Body of pancreas (tissue), 4 donors: ENCODE measurements around the gene HSH2D. TPM values are rescaled to one million over a fixed set of nuclear protein-coding genes. Genes with fewer than 3 reads are reported as not detected.
A peak's percentile ranks its signal among the peaks of the same experiment; 100 is the strongest.

Experiments
- ATAC-seq: fragments of 150-250 bp; one replicate; pipeline ENCODE4 v1.9.1; 2016
- DNase-seq, 4 donors: peaks; one replicate each; pipeline ENCODE4 v3.0.0-alpha.2; 2019
- H3K27ac ChIP-seq, 4 donors: fragments of 200-600 bp; sonication (generic); 1 replicate in 3 of 4; 2 replicates in 1 of 4; pipeline versions ENCODE4 v1.5.1 to v1.6.1; 2016 to 2019; ENCODE audit warnings: mild to moderate bottlenecking in 1 of 4, mixed read lengths in 1 of 4, moderate library complexity in 1 of 4
- H3K27me3 ChIP-seq, 2 donors: fragments of 200-600 bp; sonication (generic); one replicate each; pipeline ENCODE4 v1.6.0; 2016; ENCODE audit warnings: mild to moderate bottlenecking in 1 of 2
- H3K36me3 ChIP-seq, 2 donors: fragments of 200-600 bp; sonication (generic); replicated peaks in 1 of 2; 2 replicates each; pipeline ENCODE4 v1.5.1; 2016; ENCODE audit warnings: low read depth in 2 of 2; ENCODE audit not compliant: insufficient read depth in 1 of 2
- H3K4me1 ChIP-seq: fragments of 200-600 bp; sonication (generic); one replicate; pipeline ENCODE4 v1.6.0; 2016
- H3K4me3 ChIP-seq, 2 donors: fragments of 200-600 bp; sonication (generic); 1 replicate in 1 of 2; 2 replicates in 1 of 2; pipeline ENCODE4 v1.5.1; 2016 to 2019
- H3K9me3 ChIP-seq, 3 donors: fragments of 200-600 bp; sonication (generic); 1 replicate in 2 of 3; 2 replicates in 1 of 3; pipeline ENCODE4 v1.5.1; 2016
- POLR2A ChIP-seq, 3 donors: fragments of 450-650 bp; IDR thresholded peaks; one replicate each; pipeline ENCODE4 v1.6.1; 2016; ENCODE audit warnings: antibody characterized with exemption in 3 of 3, mild to moderate bottlenecking in 2 of 3
- whole genome bisulfite sequencing, 2 donors: methylation state at CpG; one replicate each; pipeline ENCODE4 v1.1.5; 2017; 5-methylcytosine and 5-hydroxymethylcytosine counted together
- intact Hi-C: fragments of 100-400 bp; cut with DNase I; formaldehyde crosslinking; loops from one replicate; pipeline ENCODE4 v1.15.1; 2023
- total RNA-seq, 2 donors: library from RNA; depleted of rRNA; stranded (reverse); fragments of >200 nt; gene quantifications; one replicate each; pipeline ENCODE4 v1.1.0, GENCODE V29; 2016
- TF ChIP-seq, protein P1 (sequence below), 7 experiments: fragments of 450-650 bp in 4 of 7; fragments of 200-600 bp in 3 of 7; sonication (generic) in 3 of 7; IDR thresholded peaks; one replicate each; pipeline ENCODE4 v1.5.1; 2016 to 2019; ENCODE audit warnings: antibody characterized with exemption in 7 of 7

Gene HSH2D
- total RNA-seq, 2 donors from 2014 or later, result 3.6 to 9.6 TPM

DNA sequence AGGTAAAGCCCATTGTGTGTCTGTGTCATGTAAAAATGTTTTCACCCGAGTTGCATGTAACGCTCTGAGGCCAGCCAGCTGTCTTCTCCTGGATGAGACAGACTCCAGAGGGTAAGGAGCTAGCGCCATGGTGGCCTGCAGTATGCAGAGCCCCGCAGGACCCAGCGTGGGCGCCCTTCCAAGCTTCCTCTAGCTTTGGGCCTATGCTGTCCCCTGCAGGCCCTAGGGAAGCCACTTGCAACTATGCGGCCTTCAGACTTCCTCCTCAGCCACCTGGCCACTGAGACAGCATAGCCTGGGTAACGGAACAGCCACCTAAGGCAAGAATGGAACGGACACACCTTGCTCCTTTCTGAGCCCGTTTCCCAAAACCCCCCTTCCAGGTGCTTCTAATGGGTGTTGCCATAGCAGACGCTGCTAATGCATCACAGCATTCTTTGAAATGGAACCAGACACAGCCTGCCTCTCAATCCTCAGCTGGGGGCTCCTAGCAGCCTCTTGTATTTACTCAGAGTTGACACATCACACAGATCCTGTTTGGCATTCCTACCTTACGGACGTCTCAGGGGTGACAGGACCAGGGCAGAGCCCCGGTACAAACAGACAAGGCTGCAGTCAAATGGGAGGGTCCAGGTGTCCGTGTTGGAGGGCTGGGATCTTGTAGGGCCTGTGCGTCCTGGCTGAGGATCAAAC, 47.9 kb downstream of the HSH2D start:
- TF ChIP-seq POLR2A (IDR thresholded peaks at IDR 0.05), result no peak
- TF ChIP-seq, protein P1, sequence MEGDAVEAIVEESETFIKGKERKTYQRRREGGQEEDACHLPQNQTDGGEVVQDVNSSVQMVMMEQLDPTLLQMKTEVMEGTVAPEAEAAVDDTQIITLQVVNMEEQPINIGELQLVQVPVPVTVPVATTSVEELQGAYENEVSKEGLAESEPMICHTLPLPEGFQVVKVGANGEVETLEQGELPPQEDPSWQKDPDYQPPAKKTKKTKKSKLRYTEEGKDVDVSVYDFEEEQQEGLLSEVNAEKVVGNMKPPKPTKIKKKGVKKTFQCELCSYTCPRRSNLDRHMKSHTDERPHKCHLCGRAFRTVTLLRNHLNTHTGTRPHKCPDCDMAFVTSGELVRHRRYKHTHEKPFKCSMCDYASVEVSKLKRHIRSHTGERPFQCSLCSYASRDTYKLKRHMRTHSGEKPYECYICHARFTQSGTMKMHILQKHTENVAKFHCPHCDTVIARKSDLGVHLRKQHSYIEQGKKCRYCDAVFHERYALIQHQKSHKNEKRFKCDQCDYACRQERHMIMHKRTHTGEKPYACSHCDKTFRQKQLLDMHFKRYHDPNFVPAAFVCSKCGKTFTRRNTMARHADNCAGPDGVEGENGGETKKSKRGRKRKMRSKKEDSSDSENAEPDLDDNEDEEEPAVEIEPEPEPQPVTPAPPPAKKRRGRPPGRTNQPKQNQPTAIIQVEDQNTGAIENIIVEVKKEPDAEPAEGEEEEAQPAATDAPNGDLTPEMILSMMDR (IDR thresholded peaks at IDR 0.05), result no peak
- Histone ChIP-seq H3K27me3 (no peaks in the 10 kb centered on the region), H3K9me3 (no peaks in the 10 kb centered on the region), H3K4me1 (peaks cover 13% of the 10 kb centered on the region), H3K4me3 (no peak overlapping the region), H3K36me3 (peaks cover 9 to 20% of the 10 kb centered on the region in 2 donors), H3K27ac (no peak overlapping the region)
- no peak for DNase-seq
- WGBS, 2 donors, result 74 to 76% methylated on average over 6 to 16 of the region's 16 CpGs
- ATAC-seq, result no peak
- intact Hi-C loops, result no loop called here

DNA sequence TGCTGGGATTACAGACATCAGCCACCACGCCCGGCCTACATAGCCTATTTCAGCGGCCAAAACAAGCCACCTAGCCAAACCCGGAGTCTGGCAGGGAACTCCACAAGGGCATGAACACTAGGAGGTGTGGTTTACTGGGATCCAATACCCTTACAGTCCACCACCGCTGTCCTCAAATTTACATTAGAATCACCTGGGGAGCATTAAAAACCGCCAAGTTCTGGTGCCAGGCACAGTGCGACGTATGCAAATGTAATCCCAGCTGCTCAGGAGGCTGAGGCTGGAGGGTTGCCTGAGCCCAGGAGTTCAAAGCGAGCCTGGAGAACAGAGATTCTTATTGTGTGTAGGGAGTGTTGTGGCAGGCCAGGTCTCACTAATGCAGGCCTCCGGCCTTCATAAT, 50.0 kb downstream of the HSH2D start:
- H3K9me3 ChIP-seq, result no peaks in the 10 kb centered on the region
- H3K27me3 ChIP-seq, result no peaks in the 10 kb centered on the region
- intact Hi-C loops, result no loop called here
- 83 to 91% methylated on average over 7 to 10 of the region's 10 CpGs for WGBS, 2 donors
- no peak for ATAC-seq
- H3K27ac ChIP-seq, result no peak overlapping the region
- TF ChIP-seq POLR2A (IDR thresholded peaks at IDR 0.05), result no peak
- TF ChIP-seq, protein P1 (IDR thresholded peaks at IDR 0.05), result no peak
- H3K4me1 ChIP-seq, result peaks cover 16% of the 10 kb centered on the region
- peaks cover 9 to 20% of the 10 kb centered on the region in 2 donors for H3K36me3 ChIP-seq
- no peak overlapping the region for H3K4me3 ChIP-seq
- DNase-seq, result no peak

DNA sequence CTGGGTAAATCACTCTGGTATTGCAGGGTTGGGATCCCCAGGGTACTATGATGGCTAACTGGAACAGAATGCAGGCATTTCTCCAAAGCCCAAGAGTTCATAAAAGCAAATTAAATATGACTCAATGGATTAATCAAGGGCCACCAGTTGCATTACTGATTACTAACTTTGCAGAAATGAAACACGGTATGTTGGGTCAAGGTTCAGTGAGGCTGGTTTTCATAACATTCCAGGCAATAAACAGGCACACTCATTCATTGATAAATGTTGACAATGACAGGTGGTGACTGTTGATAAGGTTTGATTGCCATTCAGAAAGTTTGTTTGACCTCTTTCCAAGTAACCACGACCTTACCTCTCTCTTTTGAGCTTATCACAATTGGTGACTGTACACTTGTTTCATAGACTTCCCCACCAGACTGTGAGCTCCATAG, 53.7 kb downstream of the HSH2D start:
- intact Hi-C loops, result no loop called here
- Histone ChIP-seq H3K4me3 (no peak overlapping the region), H3K4me1 (peaks cover 24% of the 10 kb centered on the region), H3K27me3 (no peaks in the 10 kb centered on the region), H3K27ac (peak overlapping the region in 3 of 4 donors; percentile 61 to 78 (median 75)), H3K36me3 (peaks cover 0 to 4% of the 10 kb centered on the region in 2 donors), H3K9me3 (no peaks in the 10 kb centered on the region)
- ATAC-seq (peak; percentile 10), DNase-seq (peak in 1 of 4 donors; percentile 30)
- TF ChIP-seq, protein P1 (IDR thresholded peaks at IDR 0.05), result no peak
- no peak for TF ChIP-seq POLR2A (IDR thresholded peaks at IDR 0.05)
- whole genome bisulfite sequencing, 2 donors, result 7% methylated on average over 2 of the region's 2 CpGs

DNA sequence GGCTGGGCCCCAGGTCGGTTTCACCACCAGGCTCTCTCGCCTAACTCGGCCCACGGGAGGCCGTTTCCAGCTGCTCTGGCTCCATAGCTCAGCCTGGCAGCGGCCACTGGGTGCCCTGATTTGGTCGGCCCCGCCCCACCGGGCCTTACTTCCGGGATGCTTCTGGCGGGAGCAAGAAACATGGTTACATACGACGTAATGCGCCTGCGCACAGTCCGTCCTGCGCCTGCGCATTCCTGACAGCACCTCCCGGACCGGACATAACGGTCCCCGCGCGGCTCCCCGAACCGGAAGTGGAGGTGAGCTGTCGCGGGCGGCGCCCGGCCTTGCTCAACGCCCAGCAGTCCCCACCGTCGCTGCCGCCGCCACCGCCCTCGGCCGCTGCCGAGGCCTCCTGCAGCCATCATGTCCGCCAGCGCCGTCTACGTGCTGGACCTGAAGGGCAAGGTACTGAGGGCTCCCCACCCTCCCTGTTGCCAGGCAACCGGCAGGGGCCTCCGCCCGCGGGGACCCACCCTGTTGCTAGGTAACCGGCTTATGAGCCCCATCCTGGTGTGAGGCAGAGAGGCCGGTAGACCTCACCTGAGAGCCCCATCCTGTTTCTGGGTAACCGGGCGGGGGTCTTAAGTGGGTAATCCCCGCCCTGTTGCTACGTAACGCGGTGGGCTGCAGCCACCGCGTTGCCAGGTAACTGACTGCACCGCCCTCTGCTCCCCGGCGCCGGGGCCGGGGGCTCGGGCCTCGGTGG, 54.3 kb downstream of the HSH2D start, which contains the start of gene AP1M1:
TSS of gene AP1M1 (plus strand) at position 290 of the 748 bp plus-strand sequence. CDS start at position 406, 116 bp downstream.
- WGBS, 2 donors, result 0% methylated on average over 3 to 60 of the region's 65 CpGs
- peaks cover 0 to under 1% of the 10 kb centered on the region in 2 donors for H3K36me3 ChIP-seq
- peak; percentile 97 for ATAC-seq
- H3K27me3 ChIP-seq, result no peaks in the 10 kb centered on the region
- DNase-seq, result peak; percentile 98 to 99 (median 98)
- no peaks in the 10 kb centered on the region for H3K9me3 ChIP-seq
- peak within 1 kb of the TSS; percentile 75 to 100 for H3K4me3 ChIP-seq
- intact Hi-C loops, result no loop called here
- peaks cover 24% of the 10 kb centered on the region for H3K4me1 ChIP-seq
- H3K27ac ChIP-seq, result peak within 1 kb of the TSS in 3 of 4 donors; percentile 61 to 78 (median 75)
- TF ChIP-seq POLR2A (IDR thresholded peaks at IDR 0.05), result peak in 2 of 3 donors; percentile 51 to 64
- TF ChIP-seq, protein P1 (IDR thresholded peaks at IDR 0.05), result no peak
